Gastrocnemius medialis (tissue), 4 donors: ENCODE data around the gene PLCB1.

ENCODE experiments used
- POLR2A ChIP-seq, 2 donors: fragments of 450-650 bp; IDR thresholded peaks; one replicate each; pipeline ENCODE4 v1.6.1; 2017; ENCODE audit warnings: antibody characterized with exemption in 2 of 2, mild to moderate bottlenecking in 2 of 2, moderate library complexity in 2 of 2
- TF ChIP-seq, protein P1 (sequence below), 5 experiments: fragments of 450-650 bp in 3 of 5; fragments of 200-600 bp in 2 of 5; sonication (generic) in 2 of 5; IDR thresholded peaks in 4 of 5; conservative IDR thresholded peaks in 1 of 5; 1 replicate in 4 of 5; 2 replicates in 1 of 5; pipeline ENCODE4 v1.5.1; 2016 to 2019; ENCODE audit warnings: antibody characterized with exemption in 5 of 5, mild to moderate bottlenecking in 3 of 5, moderate library complexity in 3 of 5

- TF ChIP-seq, protein P1, sequence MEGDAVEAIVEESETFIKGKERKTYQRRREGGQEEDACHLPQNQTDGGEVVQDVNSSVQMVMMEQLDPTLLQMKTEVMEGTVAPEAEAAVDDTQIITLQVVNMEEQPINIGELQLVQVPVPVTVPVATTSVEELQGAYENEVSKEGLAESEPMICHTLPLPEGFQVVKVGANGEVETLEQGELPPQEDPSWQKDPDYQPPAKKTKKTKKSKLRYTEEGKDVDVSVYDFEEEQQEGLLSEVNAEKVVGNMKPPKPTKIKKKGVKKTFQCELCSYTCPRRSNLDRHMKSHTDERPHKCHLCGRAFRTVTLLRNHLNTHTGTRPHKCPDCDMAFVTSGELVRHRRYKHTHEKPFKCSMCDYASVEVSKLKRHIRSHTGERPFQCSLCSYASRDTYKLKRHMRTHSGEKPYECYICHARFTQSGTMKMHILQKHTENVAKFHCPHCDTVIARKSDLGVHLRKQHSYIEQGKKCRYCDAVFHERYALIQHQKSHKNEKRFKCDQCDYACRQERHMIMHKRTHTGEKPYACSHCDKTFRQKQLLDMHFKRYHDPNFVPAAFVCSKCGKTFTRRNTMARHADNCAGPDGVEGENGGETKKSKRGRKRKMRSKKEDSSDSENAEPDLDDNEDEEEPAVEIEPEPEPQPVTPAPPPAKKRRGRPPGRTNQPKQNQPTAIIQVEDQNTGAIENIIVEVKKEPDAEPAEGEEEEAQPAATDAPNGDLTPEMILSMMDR (IDR thresholded peaks at IDR 0.05 in 4 of 5, conservative IDR thresholded peaks at IDR 0.05 in 1 of 5): no peak
- no peak for TF ChIP-seq POLR2A (IDR thresholded peaks at IDR 0.05)
Measured at GRCh38 chr20:8867038-8867740, 735.1 kb downstream of the PLCB1 start.
